Neutrophil (primary cell): ENCODE results near the gene FAT1.

Source experiments
- H3K27ac ChIP-seq: fragments of 200-600 bp; sonication (generic); 2 replicates; pipeline ENCODE4 v1.5.1; 2016; ENCODE audit warnings: mild to moderate bottlenecking, moderate library complexity
- H3K27me3 ChIP-seq: fragments of 200-600 bp; sonication (generic); 2 replicates; pipeline ENCODE4 v1.6.0; 2016; ENCODE audit warnings: mild to moderate bottlenecking
- H3K36me3 ChIP-seq: fragments of 200-600 bp; sonication (generic); 2 replicates; pipeline ENCODE4 v1.5.1; 2017
- H3K4me1 ChIP-seq, 2 experiments: fragments of 200-600 bp in 1 of 2; sonication (generic) in 1 of 2; 1 replicate in 1 of 2; 2 replicates in 1 of 2; pipeline versions ENCODE4 v1.5.1 to v1.6.1; 2013 to 2016; ENCODE audit warnings: low read depth in 1 of 2, low read length in 1 of 2, mild to moderate bottlenecking in 1 of 2, moderate library complexity in 1 of 2; ENCODE audit not compliant: control insufficient read depth in 1 of 2, insufficient read depth in 1 of 2
- H3K4me3 ChIP-seq, 2 experiments: fragments of 200-600 bp in 1 of 2; sonication (generic) in 1 of 2; 1 replicate in 1 of 2; 2 replicates in 1 of 2; pipeline ENCODE4 v1.5.1; 2013 to 2016; ENCODE audit warnings: low read depth in 1 of 2, low read length in 1 of 2, mild to moderate bottlenecking in 1 of 2, moderate library complexity in 1 of 2
- H3K9me3 ChIP-seq: fragments of 200-600 bp; sonication (generic); 2 replicates; pipeline ENCODE4 v1.5.1; 2016
- CTCF ChIP-seq: fragments of 200-600 bp; sonication (generic); IDR thresholded peaks from 2 replicates; pipeline ENCODE4 v1.5.1; 2016; ENCODE audit warnings: antibody characterized with exemption

The FAT1 gene

GRCh38 chr4:186642998-186643397 lies 80.7 kb downstream of the FAT1 start:
- H3K9me3 ChIP-seq, result no peaks in the 10 kb centered on the region
- H3K4me1 ChIP-seq, result no peaks in the 10 kb centered on the region
- no peak overlapping the region for H3K27ac ChIP-seq
- H3K4me3 ChIP-seq, result no peak overlapping the region
- H3K27me3 ChIP-seq, result no peaks in the 10 kb centered on the region
- H3K36me3 ChIP-seq, result no peaks in the 10 kb centered on the region
- TF ChIP-seq CTCF, result no peak

GRCh38 chr4:186642530-186642929 lies 81.1 kb downstream of the FAT1 start:
- Histone ChIP-seq H3K27ac (no peak overlapping the region), H3K36me3 (no peaks in the 10 kb centered on the region), H3K27me3 (no peaks in the 10 kb centered on the region), H3K4me3 (no peak overlapping the region), H3K9me3 (no peaks in the 10 kb centered on the region), H3K4me1 (no peaks in the 10 kb centered on the region)
- no peak for TF ChIP-seq CTCF

GRCh38 chr4:186634591-186635128 lies 89.0 kb downstream of the FAT1 start:
- no peaks in the 10 kb centered on the region for H3K4me1 ChIP-seq
- TF ChIP-seq CTCF, result no peak
- no peaks in the 10 kb centered on the region for H3K27me3 ChIP-seq
- H3K36me3 ChIP-seq, result no peaks in the 10 kb centered on the region
- H3K4me3 ChIP-seq, result no peak overlapping the region
- H3K9me3 ChIP-seq, result no peaks in the 10 kb centered on the region
- no peak overlapping the region for H3K27ac ChIP-seq

- no peak for TF ChIP-seq CTCF
- Histone ChIP-seq H3K27ac (no peak overlapping the region), H3K9me3 (no peaks in the 10 kb centered on the region), H3K4me3 (no peak overlapping the region), H3K36me3 (no peaks in the 10 kb centered on the region), H3K4me1 (no peaks in the 10 kb centered on the region), H3K27me3 (no peaks in the 10 kb centered on the region)
These were observed 89.8 kb downstream of the FAT1 start for GRCh38 chr4:186633844-186634243.

- no peaks in the 10 kb centered on the region for H3K36me3 ChIP-seq
- H3K9me3 ChIP-seq, result no peaks in the 10 kb centered on the region
- TF ChIP-seq CTCF, result no peak
- no peak overlapping the region for H3K27ac ChIP-seq
- H3K4me1 ChIP-seq, result no peaks in the 10 kb centered on the region
- no peaks in the 10 kb centered on the region for H3K27me3 ChIP-seq
- H3K4me3 ChIP-seq, result no peak overlapping the region
These were observed 93.5 kb downstream of the FAT1 start for GRCh38 chr4:186630128-186630527.
